GM12872 (cell line): Measurements from ENCODE around the gene SPSB3.

ENCODE experiments used
- CTCF ChIP-seq: IDR thresholded peaks from 3 replicates; pipeline ENCODE4 v1.5.1; 2011; ENCODE audit warnings: low read depth, mild to moderate bottlenecking, low read length, moderate library complexity; ENCODE audit not compliant: insufficient read depth

Gene SPSB3

GRCh38 chr16:1785846-1786170 is 3.4 kb upstream of the SPSB3 start:
- no peak for TF ChIP-seq CTCF

- TF ChIP-seq CTCF = no peak
Observed at GRCh38 chr16:1784977-1785845, 2.8 kb upstream of the SPSB3 start.

- TF ChIP-seq CTCF = no peak
Observed at GRCh38 chr16:1781758-1782407, 488 bp downstream of the SPSB3 start.

DNA sequence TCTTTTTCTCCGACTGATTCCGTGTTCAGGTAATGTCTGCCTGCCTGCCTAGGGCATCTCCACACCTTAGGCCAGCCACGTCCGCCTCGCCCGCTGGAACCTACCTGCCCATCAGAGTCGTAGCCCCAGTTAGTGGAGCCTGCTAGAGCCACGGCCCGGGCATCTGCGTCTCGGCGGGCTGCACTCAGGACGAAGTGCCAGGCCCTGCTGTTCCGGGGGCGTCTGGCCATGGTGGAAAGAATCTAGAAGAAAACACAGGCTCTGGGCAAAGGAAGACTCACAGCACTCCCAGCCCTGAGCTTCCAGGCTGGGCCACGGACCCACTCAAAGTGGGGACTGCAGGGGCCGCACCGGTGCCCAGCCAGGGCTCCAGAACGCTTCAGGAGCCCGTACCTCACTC is 1.1 kb downstream of the SPSB3 start:
- TF ChIP-seq CTCF = no peak

- TF ChIP-seq CTCF = no peak
Observed at GRCh38 chr16:1780677-1781072, 1.7 kb downstream of the SPSB3 start.

DNA sequence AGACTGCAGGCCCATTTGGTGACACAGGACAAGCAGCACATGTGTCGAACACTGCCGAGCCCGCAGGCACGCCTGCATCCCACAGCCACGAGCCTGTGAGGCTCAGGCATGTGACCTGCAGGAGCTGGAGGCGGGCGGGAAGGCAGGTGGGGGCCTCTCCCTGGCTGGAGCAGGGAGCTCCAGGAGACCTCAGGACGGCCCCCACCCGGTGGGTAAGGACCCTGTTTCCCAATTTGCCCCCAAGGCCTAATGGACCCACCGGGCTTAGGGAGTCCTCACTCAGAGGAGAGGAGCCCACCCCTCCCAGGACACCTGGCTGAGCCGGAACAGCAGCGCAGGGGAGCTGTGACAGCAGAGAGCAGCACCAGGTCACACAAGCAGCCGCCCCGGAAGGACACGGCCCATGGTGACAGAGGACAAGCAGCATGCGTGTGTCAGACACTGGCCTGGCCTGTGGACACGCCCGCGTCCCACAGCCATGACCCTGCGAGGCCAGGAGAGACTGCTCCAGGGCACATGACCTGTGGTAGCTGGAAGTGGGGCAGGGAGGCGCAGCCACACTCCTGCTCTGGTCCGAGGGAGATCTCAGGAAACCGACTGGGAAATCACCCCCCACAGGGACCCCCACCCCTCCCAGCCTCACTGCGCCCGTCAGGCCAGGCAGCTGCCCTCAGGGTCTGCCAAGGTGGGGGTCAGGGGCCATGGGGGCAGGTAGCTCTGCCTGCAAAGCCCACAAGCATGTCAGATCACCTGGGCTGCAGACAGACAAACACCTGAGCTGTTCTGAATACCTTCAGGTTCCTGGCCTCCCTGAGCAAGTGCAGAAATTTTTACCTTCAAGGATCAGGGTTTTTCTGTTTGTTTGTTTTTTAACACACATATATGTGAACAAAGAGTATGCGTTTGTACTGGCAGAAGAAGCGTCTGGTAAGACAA is 2.4 kb downstream of the SPSB3 start:
- TF ChIP-seq CTCF = no peak

- no peak for TF ChIP-seq CTCF
Observed at GRCh38 chr16:1779234-1779701, 3.1 kb downstream of the SPSB3 start.
